ENCODE results near the gene HSD17B2.
"Not testable (repeated sequence)": the region's sequence is repeated elsewhere in the genome, so short reads cannot be mapped to it uniquely, and the experiment has no call there.

Gene HSD17B2, protein sequence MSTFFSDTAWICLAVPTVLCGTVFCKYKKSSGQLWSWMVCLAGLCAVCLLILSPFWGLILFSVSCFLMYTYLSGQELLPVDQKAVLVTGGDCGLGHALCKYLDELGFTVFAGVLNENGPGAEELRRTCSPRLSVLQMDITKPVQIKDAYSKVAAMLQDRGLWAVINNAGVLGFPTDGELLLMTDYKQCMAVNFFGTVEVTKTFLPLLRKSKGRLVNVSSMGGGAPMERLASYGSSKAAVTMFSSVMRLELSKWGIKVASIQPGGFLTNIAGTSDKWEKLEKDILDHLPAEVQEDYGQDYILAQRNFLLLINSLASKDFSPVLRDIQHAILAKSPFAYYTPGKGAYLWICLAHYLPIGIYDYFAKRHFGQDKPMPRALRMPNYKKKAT

DNA sequence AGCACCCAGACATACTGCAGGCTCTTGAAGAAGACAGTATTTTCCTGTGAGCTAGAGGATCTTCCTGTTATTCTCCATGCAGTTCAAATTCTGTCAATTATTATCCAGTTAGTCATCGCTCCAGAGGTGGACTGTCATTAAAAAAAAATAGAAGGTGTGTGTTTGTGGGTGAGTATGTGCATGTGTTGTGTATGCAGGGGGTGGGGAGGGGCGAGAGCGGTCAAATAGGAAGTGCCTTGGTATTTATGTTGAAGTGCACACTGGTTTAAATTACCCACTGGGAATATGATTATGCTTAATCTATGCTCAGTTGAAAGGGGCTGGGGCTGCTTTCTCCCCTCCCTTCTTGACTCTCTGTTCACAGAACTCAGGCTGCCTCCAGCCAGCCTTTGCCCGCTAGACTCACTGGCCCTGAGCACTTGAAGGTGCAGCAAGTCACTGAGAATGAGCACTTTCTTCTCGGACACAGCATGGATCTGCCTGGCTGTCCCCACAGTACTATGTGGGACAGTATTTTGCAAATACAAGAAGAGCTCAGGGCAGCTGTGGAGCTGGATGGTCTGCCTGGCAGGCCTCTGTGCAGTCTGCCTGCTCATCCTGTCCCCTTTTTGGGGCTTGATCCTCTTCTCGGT, at the start of gene HSD17B2:
TSS of gene HSD17B2 (plus strand) at position 273 of the 632 bp plus-strand sequence. CDS start at position 445, 172 bp downstream.
- no peak for DNase-seq (ENCODE audit: low read depth)

DNA sequence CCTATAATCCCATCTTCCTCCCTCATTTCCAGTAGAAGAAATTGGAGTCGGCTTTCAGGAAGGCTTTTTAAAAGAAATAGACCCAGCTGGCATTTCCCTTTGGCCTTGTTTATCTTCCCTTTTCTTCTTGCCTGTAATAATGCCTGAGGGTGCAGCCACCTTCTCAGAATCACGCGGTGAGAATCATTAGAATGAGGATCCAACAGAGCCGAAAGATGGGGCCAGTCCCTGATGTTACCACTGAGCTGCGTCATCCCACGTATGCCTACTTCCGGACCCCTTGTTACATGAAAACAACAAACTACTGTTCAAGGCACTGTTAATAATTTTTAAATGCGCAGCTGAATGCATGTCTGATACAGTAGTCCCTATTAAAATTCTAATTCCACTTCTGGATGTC, 47.9 kb upstream of the HSD17B2 start:
- DNase-seq (ENCODE audit: low read depth), result no peak

DNA sequence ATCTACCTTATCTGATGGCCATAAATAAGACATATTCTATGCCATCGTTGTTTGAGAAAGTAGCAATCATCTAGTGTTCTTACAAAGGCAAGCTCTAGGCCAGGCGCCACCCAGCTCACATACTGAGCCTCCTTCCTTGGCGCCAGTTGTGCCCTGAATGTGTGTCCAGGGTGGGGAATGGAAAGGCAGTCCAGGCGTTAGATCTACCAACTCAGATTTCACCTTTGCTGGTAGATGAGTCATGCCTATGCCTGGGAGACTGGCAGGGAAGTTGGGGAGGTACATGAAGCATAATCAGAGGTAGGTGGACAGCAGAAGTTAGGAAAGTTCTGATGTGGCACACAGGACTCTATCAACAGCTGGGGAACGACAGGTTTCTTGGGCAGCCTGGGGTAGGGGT, 47.3 kb upstream of the HSD17B2 start:
- no peak for DNase-seq (ENCODE audit: low read depth)

DNA sequence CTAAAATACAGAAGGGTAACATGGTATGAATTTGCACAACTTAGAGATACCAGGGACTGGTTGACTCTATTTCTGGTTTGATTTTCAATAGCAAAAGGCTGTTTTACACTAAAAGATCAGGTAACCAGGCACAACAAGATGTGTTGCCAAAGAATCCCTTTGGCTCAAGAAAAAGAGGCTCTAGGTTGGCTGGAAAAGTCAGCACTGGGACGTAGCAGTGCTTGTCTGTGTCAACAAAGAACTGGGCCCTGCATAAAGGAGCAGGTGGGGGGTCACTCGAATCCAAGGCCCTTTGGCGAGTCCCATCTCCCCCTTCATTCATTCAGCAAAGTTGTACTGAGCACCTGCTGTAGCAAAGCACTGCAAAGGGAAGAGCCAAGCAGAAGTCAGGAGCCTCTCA, 42.2 kb upstream of the HSD17B2 start:
- DNase-seq (ENCODE audit: low read depth), result no peak

DNA sequence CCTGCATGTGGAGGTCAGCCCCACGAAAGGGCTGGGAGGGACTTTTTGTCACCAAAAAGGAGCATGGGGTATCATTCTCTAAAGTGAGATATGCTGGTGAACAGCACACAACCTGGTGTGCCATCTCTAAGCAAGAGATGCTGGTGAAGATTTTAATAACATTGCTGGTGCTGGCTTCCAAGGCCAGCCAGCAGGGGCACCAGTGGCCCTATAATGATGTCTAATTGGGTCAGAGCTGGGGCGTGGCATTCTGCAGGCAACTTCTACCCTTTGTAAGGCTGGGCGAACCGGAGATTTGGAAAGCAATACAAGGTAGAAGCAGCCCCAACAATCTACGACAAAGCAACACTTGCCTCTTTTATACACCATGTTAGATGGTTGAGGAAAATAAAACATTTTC, 40.6 kb upstream of the HSD17B2 start:
- DNase-seq (ENCODE audit: low read depth), result no peak

DNA sequence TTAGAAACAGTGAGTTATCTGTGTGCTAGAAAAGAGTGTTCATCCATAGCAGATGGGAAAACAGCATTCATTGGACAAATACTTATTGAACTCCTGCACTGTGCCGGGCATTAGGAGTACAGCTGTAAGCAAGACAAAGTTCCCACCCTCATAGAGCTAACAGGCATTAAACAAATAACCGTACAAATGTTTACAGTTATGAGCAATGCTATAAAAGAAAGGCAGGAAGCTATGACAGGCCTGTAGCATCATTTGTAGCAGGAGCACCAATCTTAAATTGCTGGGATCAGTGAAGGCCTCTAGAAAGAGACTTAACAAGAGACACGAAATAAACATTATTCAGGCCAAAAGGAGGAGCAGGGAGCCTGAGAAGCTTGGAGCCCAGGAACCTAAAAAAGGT, 39.4 kb upstream of the HSD17B2 start:
- no peak for DNase-seq (ENCODE audit: low read depth)

DNA sequence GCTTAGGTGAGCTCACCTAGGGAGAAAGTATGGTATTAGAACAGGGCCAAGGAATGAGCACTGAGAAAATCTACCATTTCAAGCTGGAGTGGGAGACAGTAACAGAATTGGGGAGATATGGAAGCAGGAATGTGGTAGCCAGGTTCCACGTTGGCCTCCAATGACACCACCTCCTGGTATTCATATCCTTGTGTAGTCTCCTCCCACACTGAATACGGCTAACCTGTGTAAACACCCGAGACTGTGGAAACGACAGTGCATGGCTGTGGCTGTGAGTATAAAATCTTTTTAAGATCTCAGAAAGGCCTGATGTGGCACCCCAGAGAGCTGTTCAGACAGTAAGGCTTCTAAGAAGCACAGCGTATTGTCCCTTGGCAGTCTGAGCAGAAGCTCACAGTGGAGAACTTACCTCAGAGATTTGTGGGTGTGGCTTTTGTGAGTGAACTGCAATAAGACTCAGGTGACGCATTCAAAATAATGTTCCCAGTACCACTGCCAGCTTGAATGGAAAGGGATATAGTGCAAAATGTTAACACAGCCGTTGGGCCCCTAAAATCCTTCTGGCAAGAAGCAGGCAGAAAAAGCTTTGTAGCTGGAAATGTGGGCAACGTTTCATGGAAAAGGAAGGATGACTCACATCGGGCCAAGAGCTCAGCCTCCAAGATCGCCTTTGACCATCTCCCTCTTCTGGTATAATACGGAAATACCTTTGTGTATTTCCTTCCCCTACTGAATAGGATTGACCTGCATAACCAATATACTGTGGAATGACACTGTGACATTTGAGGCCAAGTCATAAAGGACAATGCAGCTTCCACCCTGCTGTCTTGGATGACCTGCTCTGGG, 38.2 kb upstream of the HSD17B2 start:
- DNase-seq (ENCODE audit: low read depth), result no peak

DNA sequence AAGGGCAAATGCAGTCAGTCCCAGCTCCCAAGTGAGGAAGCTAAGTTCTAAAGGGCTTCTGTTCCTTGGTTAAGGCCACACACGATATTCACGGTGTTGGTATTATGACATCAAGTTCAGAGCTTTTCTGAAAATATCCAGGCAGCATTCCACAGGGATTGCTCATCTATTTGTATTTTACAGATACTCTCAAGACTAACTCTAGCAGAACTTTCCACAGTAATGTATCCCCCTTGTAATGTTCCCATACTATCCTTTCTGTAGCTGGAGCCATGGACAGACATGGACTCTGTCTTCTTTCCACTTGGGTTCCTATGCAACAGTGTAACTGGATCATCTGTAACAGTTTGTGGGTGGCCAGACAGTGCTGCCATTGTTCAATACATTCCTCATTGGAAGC, 37.3 kb upstream of the HSD17B2 start:
- DNase-seq (ENCODE audit: low read depth), result no peak

DNA sequence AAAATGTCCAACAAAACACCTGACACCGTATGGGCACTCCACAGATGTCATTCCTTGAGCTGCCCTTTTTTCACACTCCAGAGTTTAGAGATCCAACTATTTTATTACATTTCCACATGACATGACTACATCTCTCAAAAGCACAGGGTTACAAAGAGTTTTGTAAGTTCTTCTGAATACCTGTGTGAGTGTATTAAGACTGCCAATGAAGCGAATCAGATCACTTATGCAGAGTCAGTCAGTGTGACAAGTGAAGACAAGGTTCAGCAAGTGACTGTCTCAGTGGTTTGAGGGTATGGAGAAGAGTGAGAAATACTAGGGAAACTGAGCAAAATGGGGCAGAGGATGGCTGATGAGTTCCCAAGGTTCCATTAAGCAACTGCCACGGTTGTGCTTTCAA, 32.2 kb upstream of the HSD17B2 start:
- no peak for DNase-seq (ENCODE audit: low read depth)

DNA sequence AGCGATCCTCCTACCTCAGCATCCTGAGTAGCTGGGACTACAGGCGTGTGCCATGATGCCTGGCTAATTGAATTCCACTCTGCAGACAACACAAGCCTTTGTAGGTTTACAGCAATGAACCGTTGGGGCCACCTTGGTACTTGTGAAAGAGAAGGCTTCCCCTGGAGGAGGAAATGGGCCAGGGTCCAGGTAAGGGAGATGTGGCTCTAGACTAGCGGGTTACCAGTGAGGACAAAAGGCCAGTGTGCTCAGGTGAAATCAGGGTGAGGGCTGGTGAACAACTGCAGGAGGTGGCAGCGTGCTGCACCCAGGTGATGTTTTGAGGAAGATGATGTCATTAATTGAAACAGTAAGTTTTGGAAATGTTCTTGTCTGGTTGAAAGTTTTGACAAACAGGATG, 30.5 kb upstream of the HSD17B2 start:
- no peak for DNase-seq (ENCODE audit: low read depth)

DNA sequence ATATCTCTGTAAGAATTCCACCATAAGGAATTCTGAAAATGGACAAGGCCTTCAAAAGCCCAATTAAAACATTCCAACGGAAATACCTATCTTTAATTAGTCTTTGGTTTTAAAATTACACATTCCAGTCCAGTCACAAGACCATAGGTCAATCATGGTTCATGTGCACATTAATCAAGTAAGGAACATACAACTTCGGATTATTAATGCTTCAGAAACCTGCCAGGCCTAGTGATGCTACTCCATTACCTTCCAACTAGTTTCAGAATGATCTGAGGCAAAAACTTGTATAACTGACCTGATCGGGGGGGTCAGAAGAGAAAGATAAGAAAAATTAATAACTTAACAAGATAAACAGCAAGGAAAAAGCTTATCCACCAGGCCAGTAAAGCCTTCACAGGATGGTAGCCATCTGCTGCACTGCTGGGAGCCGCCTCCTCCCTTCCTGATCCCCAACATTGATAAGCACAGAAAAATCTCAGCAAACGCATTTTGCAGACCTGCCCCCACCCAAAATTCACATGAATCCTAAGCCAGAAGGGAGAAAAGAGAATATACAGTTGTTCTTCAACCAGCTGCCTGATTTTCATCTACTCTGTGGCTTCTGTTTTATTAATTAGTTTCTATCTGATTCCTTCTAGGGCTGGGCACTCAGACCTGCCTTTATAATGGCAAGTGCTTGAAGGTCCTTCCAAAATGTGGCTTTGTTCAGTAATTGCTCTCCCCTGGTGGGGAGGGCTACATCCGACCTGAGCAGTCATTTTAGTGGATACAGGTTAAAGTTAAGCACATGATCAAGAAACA, 29.8 kb upstream of the HSD17B2 start:
- DNase-seq (ENCODE audit: low read depth), result no peak

DNA sequence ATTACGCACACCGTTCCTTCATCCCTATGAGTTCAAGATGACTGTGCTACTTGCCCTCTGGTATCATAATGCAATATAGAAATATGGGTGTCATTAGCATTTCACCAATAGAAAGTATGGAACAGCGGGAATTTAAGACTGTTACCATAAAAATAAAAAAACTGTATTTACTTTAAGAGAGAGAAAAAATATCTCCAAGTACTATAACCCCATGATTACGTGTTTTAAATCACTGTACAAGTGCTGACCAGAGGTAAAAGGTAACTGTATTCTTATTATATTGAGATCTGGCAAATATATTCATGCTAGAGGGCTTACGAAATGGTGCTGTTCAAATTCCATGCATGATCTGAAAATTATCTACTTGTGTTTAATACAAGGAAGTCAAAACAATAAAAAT, 29.0 kb upstream of the HSD17B2 start:
- no peak for DNase-seq (ENCODE audit: low read depth)

DNA sequence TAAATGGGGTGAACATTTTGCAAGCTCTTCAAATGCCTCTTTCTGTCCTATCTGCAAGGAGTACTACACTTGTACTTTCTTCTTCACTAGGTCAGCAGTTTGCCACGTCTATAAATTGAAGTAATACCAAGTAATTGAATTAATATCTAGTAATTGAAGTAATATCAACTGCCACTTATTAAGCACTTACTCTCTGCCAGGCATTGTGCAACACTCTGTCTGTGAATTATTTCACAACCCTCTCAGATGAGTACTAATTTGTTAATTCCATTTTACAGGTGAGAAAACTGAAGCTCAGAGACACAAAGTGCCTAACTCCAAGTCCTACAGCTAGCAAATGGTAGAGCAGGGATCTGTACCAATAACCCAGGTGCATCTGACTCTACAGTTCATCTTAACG, 27.9 kb upstream of the HSD17B2 start:
- DNase-seq (ENCODE audit: low read depth), result no peak

DNA sequence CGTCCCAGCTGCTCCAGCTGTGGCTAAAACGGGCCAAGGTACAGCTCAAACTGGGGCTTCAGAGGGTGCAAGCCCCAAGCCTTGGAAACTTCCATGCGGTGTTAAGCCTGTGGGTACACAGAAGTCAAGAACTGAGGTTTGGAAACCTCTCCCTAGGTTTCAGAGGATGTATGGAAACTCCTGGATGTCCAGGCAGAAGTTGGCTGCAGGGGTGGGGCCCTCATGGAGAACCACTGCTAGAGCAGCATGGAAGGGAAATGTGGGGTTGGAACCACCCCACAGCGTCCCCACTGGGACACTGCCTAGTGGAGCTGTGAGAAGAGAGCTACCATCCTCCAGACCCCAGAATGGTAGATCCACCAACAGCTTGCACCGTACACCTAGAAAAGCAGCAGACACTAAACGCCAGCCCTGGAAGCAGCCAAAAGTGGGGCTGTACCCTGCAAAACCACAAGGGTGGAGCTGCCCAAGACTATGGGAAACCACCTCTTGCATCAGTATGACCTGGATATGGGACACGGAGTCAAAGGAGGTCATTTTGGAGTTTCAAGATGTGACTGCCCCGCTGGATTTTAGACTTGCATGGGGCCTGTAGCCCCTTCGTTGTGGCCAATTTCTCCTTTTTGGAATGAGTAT, 26.0 kb upstream of the HSD17B2 start:
- no peak for DNase-seq (ENCODE audit: low read depth)

DNA sequence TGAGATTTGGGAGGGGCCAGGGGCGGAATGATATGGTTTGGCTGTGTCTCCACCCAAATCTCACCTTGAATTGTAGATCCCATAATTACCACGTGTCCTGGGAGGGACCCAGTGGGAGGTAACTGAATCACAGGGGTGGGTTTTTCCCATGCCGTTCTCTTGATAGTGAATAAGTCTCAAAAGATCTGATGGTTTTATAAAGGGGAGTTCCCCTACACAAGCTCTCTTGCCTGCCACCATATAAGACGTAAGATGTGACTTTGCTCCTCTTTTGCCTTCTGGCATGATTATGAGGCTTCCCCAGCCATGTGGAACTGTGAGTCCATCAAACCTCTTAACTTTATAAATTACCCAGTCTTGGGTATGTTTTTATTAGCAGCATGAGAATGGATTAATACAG, 25.3 kb upstream of the HSD17B2 start:
- not testable (repeated sequence) for DNase-seq (ENCODE audit: low read depth)

DNA sequence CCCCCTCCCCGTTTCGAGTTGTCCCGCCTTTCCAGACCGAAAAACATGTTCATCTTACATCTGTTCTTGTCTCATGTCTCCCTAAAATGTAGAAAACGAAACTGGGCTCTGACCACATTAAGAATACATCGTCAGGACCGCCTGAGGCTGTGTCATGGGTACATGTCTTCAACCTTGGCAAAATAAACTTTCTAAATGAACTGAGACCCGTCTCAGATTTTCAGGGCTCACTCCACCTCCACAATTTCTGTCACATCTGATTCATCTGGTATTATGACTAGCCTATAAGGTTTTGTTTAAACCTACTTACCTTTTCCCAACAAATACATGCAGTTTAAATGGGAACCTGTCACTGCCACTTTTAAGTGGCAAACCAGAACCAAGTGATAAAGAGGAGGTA, 24.4 kb upstream of the HSD17B2 start:
- no peak for DNase-seq (ENCODE audit: low read depth)

DNA sequence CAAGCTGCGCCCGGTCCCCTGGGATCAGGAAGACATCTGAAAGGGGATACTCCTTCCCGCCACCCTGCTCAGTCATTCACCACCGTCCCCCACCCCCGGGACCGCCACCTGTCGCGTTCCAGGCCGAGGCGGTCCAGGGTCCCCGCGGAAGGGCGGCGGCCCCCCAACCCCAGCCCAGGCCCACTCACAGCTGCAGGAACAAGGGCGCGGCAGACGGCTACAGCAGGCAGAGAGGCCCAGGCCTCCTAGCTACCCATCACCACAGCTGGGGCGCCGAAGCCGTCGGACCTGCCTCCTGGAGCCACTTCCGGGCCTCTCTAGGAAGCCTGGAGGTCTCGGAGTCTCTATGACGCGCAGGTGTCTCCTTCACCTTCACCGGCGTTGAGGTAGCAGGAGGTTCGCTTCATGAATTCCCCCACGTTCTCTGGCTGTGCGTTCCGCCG, 23.8 kb upstream of the HSD17B2 start, which contains the start of gene SDR42E1:
TSS of gene SDR42E1 (minus strand) at position 272 of the 443 bp plus-strand sequence. CDS start 10,612 bp downstream, outside the sequence.
- DNase-seq (ENCODE audit: low read depth), result peak; percentile 26

DNA sequence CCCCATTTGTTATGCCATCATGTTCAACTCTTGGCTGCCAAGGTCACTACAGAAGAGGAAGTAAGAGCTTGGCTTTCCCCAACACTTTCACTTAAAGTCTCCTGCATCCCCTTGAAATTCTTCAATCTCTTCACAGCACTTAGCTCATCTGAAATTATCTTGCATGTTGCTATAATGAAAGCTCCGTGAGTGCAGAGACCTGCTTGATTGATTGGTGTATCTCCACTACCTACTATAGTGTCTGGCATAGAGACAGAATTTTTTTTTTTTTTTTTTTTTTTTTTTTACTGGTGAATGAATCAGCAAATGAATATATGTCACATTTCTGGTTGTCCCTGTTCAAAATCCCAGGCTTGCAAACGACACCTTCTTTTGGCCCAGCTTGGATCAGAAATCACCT, 21.9 kb upstream of the HSD17B2 start:
- no peak for DNase-seq (ENCODE audit: low read depth)

DNA sequence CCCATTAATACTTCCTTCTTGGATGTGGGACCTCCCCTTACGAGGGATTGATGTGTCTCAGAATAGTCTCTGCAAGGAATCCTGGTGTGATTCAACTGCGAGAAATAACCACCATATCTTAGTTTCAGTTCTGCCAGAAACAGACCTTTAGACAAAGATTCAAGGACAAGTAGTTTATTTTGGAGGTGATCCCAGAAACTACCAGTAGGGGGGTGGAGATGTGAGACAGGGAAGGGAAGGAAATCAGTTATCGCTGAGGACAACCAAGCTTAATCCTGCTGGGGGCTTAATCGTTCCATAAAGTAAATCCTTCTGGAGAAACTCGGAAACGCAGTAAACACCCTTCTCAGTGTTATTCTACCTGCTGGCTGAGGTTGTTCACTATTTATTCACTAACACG, 18.8 kb upstream of the HSD17B2 start:
- no peak for DNase-seq (ENCODE audit: low read depth)

DNA sequence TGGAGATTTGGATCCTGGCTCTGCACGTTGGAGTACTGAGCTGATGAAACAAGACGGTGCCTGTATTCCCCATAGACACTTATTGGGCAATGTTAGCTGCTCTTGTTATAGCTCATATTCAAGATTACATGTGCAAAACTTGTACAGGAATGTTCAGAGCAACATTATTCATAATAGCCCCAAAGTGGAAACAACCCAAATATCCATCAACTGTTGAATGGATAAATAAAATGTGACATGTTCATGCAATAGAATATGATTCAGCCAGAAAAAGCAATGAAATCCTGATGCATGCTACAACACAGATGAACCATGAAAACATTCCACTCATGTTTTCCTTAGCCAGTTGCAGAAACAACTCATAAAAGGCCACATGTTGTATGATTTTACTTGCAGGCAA, 18.1 kb upstream of the HSD17B2 start:
- DNase-seq (ENCODE audit: low read depth), result no peak

DNA sequence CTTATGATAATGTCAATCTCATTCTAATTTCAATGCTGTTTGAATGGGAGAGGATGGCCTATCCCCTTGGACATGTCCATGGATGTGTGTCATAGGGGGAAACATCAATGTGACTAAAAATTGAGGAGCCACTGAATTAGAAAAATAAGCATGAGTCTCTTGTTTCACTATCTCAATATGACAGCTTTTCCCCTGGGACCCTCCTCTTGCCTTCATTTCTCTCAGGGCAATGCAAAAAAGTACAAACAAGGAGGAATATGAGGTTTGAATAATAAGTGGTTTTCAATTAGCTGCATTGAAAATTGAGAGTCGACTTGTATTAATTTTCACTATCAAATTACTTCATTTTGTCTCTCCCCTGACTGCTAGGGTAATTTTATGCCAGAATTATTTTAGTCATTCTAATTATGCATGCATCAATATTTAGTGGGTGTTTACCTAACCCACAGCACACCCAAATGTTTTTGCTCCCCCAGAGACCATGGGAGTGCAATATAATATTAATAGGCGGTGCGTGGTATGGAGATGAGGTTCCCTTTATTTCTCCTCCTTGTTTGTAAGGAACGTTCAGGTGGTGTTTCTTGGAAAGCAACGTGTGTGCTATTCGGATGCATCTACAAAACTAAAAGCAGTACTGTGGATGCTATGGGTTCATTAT, 17.0 kb upstream of the HSD17B2 start:
- no peak for DNase-seq (ENCODE audit: low read depth)
